Smooth muscle cell (in vitro differentiated cells): ENCODE measurements around the gene UPB1. TPM values are rescaled to one million over a fixed set of nuclear protein-coding genes. Genes with fewer than 3 reads are reported as not detected.

Source experiments
- DNase-seq: peaks from one replicate; lab custom pipeline; 2025; ENCODE audit not compliant: unreplicated experiment; lab: John Stamatoyannopoulos, UW
- H2AFZ ChIP-seq: fragments of 200-600 bp; sonication (generic); 2 replicates; pipeline ENCODE4 v1.6.0; 2016; ENCODE audit warnings: antibody characterized with exemption, low read depth, mild to moderate bottlenecking
- H3F3A ChIP-seq: fragments of 200-600 bp; sonication (generic); 2 replicates; pipeline ENCODE4 v1.6.0; 2017; ENCODE audit warnings: antibody characterized with exemption, low read depth
- H3K27ac ChIP-seq: fragments of 200-600 bp; sonication (generic); 2 replicates; pipeline ENCODE4 v1.5.1; 2016; ENCODE audit warnings: low read depth, mild to moderate bottlenecking
- H3K27me3 ChIP-seq: fragments of 200-600 bp; sonication (generic); 2 replicates; pipeline ENCODE4 v1.6.1; 2016; ENCODE audit warnings: low read depth, mild to moderate bottlenecking
- H3K36me3 ChIP-seq: fragments of 200-600 bp; sonication (generic); 2 replicates; pipeline ENCODE4 v1.5.1; 2016; ENCODE audit warnings: low read depth
- H3K4me1 ChIP-seq: fragments of 200-600 bp; sonication (generic); 2 replicates; pipeline ENCODE4 v1.5.1; 2016; ENCODE audit warnings: low read depth
- H3K4me2 ChIP-seq: fragments of 200-600 bp; sonication (generic); 2 replicates; pipeline ENCODE4 v1.6.0; 2016; ENCODE audit warnings: mild to moderate bottlenecking
- H3K4me3 ChIP-seq: fragments of 200-600 bp; sonication (generic); 2 replicates; pipeline ENCODE4 v1.5.1; 2016; ENCODE audit warnings: mild to moderate bottlenecking
- H3K79me2 ChIP-seq: fragments of 200-600 bp; sonication (generic); 2 replicates; pipeline ENCODE4 v1.6.0; 2016; ENCODE audit warnings: low read depth, mild to moderate bottlenecking
- H3K9ac ChIP-seq: fragments of 200-600 bp; sonication (generic); 2 replicates; pipeline ENCODE4 v1.6.0; 2016; ENCODE audit warnings: low read depth
- H3K9me3 ChIP-seq: fragments of 200-600 bp; sonication (generic); replicated peaks from 2 replicates; pipeline ENCODE4 v1.5.1; 2016; ENCODE audit warnings: low read depth
- H4K20me1 ChIP-seq: fragments of 200-600 bp; sonication (generic); 2 replicates; pipeline ENCODE4 v1.6.0; 2016; ENCODE audit warnings: low read depth
- WGBS: methylation state at CpG from one replicate; pipeline ENCODE4 v1.1.7; 2016; ENCODE audit warnings: low lambda C conversion rate; 5-methylcytosine and 5-hydroxymethylcytosine counted together
- polyA plus RNA-seq: library from polyadenylated mRNA; unstranded; fragments of >200 nt; fragmentation: Nextera tagmentation; extraction: Ambion mirVana; gene quantifications from 2 replicates; pipeline ENCODE4 v1.2.1, GENCODE V29; 2016
- total RNA-seq: library from RNA; depleted of rRNA; stranded (reverse); fragments of >200 nt; gene quantifications from 2 replicates; pipeline ENCODE4 v1.2.3, GENCODE V29; 2014
- TF ChIP-seq, protein P1 (sequence below): fragments of 200-600 bp; sonication (generic); IDR thresholded peaks from 2 replicates; pipeline ENCODE4 v1.5.1; 2017; ENCODE audit warnings: borderline replicate concordance, mild to moderate bottlenecking, antibody characterized with exemption; ENCODE audit not compliant: insufficient read depth, poor library complexity, severe bottlenecking

The UPB1 gene
- total and polyA plus RNA-seq, 2 experiments from 2014 or later = 0.21 TPM; not detected in 1

- no peak overlapping the region for H3K9ac ChIP-seq
- no peak overlapping the region for H3K4me3 ChIP-seq
- TF ChIP-seq, protein P1, sequence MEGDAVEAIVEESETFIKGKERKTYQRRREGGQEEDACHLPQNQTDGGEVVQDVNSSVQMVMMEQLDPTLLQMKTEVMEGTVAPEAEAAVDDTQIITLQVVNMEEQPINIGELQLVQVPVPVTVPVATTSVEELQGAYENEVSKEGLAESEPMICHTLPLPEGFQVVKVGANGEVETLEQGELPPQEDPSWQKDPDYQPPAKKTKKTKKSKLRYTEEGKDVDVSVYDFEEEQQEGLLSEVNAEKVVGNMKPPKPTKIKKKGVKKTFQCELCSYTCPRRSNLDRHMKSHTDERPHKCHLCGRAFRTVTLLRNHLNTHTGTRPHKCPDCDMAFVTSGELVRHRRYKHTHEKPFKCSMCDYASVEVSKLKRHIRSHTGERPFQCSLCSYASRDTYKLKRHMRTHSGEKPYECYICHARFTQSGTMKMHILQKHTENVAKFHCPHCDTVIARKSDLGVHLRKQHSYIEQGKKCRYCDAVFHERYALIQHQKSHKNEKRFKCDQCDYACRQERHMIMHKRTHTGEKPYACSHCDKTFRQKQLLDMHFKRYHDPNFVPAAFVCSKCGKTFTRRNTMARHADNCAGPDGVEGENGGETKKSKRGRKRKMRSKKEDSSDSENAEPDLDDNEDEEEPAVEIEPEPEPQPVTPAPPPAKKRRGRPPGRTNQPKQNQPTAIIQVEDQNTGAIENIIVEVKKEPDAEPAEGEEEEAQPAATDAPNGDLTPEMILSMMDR = no peak
- no peaks in the 10 kb centered on the region for H3K4me1 ChIP-seq
- 29% methylated on average over 3 of the region's 3 CpGs for WGBS
- no peaks in the 10 kb centered on the region for H3K36me3 ChIP-seq
- H3K27me3 ChIP-seq = no peaks in the 10 kb centered on the region
- no peaks in the 10 kb centered on the region for H3K9me3 ChIP-seq
- H2AFZ ChIP-seq = no peak overlapping the region
- no peak overlapping the region for H3K4me2 ChIP-seq
- H3F3A ChIP-seq = no peaks in the 10 kb centered on the region
- no peak for DNase-seq
- peak overlapping the region; percentile 46 for H3K27ac ChIP-seq
- H3K79me2 ChIP-seq = no peaks in the 10 kb centered on the region
- no peaks in the 10 kb centered on the region for H4K20me1 ChIP-seq
These were observed 20.9 kb upstream of the UPB1 start for GRCh38 chr22:24474221-24474620.

DNA sequence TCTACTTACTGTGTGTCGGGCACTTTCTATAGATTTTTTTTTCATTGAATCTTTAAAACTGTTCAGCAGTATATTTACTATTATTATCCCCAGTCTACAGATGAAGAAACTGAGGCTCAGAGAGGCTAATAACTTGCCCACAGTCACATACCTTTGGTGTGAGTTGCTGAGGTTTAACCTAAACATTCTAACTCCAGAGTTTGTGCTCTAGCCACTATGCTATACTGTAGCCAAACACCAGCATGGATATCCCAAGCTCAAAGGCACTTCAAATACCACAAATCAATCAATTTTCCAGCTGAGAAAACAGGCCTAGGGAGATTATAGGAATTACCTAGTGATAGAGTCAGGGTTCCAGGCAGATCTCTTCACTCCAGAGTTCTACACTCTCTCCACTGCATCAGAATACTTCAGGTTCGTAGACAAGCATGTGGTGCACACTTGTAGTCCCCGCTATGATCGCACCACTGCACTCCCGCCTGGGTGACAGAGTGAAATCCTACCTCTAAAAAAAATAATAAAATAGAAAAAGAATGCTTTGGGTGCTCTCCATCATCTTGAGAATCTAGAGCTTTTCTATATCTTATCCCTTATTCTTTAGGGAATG, 20.4 kb upstream of the UPB1 start:
- H3K27me3 ChIP-seq = no peaks in the 10 kb centered on the region
- no peak overlapping the region for H3K4me2 ChIP-seq
- H3K4me3 ChIP-seq = no peak overlapping the region
- TF ChIP-seq, protein P1 = no peak
- H4K20me1 ChIP-seq = no peaks in the 10 kb centered on the region
- H3K9me3 ChIP-seq = no peaks in the 10 kb centered on the region
- no peak overlapping the region for H3K9ac ChIP-seq
- peak overlapping the region; percentile 46 for H3K27ac ChIP-seq
- WGBS = 88% methylated on average over 5 of the region's 5 CpGs
- H2AFZ ChIP-seq = no peak overlapping the region
- no peaks in the 10 kb centered on the region for H3K4me1 ChIP-seq
- no peaks in the 10 kb centered on the region for H3K79me2 ChIP-seq
- H3K36me3 ChIP-seq = no peaks in the 10 kb centered on the region
- H3F3A ChIP-seq = no peaks in the 10 kb centered on the region
- DNase-seq = no peak

DNA sequence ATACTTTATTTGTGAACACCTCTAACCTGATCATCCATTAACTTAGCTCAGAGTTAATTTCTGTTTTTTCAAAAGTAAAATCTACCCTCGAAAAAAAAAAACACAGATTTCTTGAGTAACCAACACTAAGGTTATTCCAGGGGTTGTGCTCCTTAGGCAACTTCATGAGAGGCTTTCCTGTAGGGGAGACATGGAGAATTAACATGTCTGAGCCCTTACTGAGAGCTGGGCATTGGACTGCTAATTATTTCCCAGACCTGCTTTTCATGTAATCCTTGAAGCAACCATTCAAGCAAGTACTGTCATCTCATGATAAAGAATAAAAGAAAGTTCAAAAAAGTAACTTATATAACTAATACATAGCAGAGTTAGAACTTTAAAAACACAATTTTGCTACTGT, 13.5 kb upstream of the UPB1 start:
- H3K36me3 ChIP-seq = no peaks in the 10 kb centered on the region
- H3K9me3 ChIP-seq = no peaks in the 10 kb centered on the region
- H3K9ac ChIP-seq = no peak overlapping the region
- 43% methylated on average over 1 of the region's 1 CpG for whole genome bisulfite sequencing
- H3K79me2 ChIP-seq = no peaks in the 10 kb centered on the region
- no peaks in the 10 kb centered on the region for H3K4me1 ChIP-seq
- no peaks in the 10 kb centered on the region for H3F3A ChIP-seq
- no peak overlapping the region for H3K4me3 ChIP-seq
- H4K20me1 ChIP-seq = no peaks in the 10 kb centered on the region
- TF ChIP-seq, protein P1 = no peak
- no peak overlapping the region for H3K4me2 ChIP-seq
- no peak overlapping the region for H2AFZ ChIP-seq
- no peak for DNase-seq
- no peaks in the 10 kb centered on the region for H3K27me3 ChIP-seq
- H3K27ac ChIP-seq = no peak overlapping the region

- DNase-seq = no peak
- Histone ChIP-seq H4K20me1 (no peaks in the 10 kb centered on the region), H3K9me3 (no peaks in the 10 kb centered on the region), H3F3A (no peaks in the 10 kb centered on the region), H3K27ac (no peak overlapping the region), H3K9ac (no peak overlapping the region), H3K4me3 (no peak overlapping the region), H3K4me1 (no peaks in the 10 kb centered on the region), H3K79me2 (no peaks in the 10 kb centered on the region), H3K4me2 (peak overlapping the region; percentile 8), H3K36me3 (no peaks in the 10 kb centered on the region), H3K27me3 (no peaks in the 10 kb centered on the region), H2AFZ (no peak overlapping the region)
- TF ChIP-seq, protein P1 = no peak
- 63% methylated on average over 3 of the region's 3 CpGs for WGBS
These were observed 12.6 kb upstream of the UPB1 start for GRCh38 chr22:24482575-24482974.
